GM10248 (cell line): Measurements from ENCODE around the gene SLC25A41.

Experiments used
- CTCF ChIA-PET: fragments of 300-600 bp; sonication (Branson Sonifier 250); formaldehyde crosslinking; extraction: SDS; loops from one replicate; lab custom pipeline; 2021; ENCODE audit warnings: antibody characterized with exemption; lab: Yijun Ruan, JAX
- POLR2A ChIA-PET: fragments of 350-650 bp; sonication (Branson Sonifier 250); formaldehyde crosslinking; extraction: SDS; loops from one replicate; lab custom pipeline; 2020; ENCODE audit warnings: antibody characterized with exemption; lab: Yijun Ruan, JAX
- DNase-seq: peaks from one replicate; pipeline ENCODE4 v3.0.0; 2012; ENCODE audit errors: extremely low spot score
- TF ChIP-seq, protein P1 (sequence below): IDR thresholded peaks from 2 replicates; pipeline ENCODE4 v1.5.1; 2012; ENCODE audit warnings: mild to moderate bottlenecking, low read depth; ENCODE audit errors: extremely low read depth, missing control alignments, control extremely low read depth

Gene SLC25A41

DNA sequence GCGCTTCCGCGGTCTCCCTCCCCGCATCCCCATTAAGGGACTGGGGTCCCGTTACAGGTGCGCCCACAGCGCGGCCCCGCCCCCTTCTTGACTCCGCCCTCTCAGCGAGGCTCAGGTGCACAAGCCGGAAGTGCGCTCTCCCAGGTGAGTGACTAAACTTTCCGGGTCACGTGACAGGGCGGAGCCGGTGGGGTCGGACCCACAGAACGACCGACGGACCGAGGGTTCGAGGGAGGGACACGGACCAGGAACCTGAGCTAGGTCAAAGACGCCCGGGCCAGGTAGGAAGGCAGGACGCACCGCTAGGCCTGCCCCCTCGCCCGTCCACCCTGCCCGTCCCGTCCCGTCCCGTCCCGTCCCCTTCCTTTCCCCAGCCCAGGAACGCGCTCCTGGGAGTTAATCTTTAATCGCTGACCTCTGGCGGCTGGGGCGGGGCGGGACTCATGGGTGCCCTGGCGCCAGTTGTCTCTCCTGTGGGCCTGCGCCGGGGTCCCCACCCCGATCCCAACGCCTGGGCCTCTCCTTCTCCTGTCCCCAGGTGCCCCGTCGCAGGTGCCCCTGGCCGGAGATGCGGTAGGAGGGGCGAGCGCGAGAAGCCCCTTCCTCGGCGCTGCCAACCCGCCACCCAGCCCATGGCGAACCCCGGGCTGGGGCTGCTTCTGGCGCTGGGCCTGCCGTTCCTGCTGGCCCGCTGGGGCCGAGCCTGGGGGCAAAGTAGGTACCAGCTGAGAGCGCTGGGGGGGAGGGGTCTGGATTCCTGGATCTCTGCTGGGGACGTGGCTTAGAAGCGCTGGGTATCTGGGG lies 30.7 kb upstream of the SLC25A41 start, which contains the start of gene CRB3:
Gene CRB3 (plus strand): TSS at position 202 of the 804 bp plus-strand sequence. CDS start 431 bp downstream, at position 633.
- POLR2A ChIA-PET: interaction anchor here (2.0 kb wide), 1 partner anchor 66 kb away, joined by 4 read pairs; the partner anchor contains the start of gene TNFSF9
- CTCF ChIA-PET: interaction anchor here (1.0 kb wide), 1 partner anchor 17 kb away, joined by 4 read pairs; the partner anchor contains the start of gene DENND1C
- no peak for DNase-seq
- TF ChIP-seq, protein P1, sequence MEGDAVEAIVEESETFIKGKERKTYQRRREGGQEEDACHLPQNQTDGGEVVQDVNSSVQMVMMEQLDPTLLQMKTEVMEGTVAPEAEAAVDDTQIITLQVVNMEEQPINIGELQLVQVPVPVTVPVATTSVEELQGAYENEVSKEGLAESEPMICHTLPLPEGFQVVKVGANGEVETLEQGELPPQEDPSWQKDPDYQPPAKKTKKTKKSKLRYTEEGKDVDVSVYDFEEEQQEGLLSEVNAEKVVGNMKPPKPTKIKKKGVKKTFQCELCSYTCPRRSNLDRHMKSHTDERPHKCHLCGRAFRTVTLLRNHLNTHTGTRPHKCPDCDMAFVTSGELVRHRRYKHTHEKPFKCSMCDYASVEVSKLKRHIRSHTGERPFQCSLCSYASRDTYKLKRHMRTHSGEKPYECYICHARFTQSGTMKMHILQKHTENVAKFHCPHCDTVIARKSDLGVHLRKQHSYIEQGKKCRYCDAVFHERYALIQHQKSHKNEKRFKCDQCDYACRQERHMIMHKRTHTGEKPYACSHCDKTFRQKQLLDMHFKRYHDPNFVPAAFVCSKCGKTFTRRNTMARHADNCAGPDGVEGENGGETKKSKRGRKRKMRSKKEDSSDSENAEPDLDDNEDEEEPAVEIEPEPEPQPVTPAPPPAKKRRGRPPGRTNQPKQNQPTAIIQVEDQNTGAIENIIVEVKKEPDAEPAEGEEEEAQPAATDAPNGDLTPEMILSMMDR: no peak

DNA sequence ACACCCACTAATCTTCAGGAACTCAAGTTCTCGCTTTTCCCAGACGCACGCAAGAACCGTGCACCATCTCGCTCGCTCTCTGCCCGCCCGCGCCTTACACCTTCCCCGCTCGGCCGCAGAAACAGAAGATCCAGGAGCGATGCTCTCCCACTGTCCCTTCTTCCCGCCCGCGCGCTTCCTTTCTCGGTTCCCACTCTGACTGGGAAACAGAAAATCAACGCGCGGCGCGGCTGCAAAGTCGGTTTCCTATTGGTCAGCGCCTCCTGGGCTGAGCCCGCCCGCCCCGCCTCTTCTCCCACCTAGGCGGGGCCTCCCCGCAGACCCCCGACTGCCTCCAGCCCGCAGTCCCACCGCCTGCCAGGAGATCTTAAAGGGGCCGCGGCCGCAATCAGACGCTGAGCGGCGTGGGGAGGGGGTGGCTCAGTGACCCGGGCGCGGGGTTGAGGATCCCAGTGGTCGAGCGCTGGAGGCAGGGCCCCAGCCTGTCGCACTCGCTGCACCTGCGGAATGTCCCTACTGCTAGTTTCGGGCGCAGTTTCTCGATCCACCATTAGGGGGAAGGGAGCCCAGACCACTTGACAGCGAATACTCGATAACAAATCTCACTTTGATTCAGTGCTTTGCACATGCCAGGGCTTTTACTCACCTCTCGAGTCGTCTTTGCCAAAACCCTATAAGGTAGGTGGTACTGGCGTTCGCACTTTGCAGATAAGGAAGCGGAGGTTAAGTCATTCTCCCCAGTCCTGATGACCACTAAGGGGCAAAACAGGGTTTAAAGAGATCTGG lies 26.7 kb upstream of the SLC25A41 start:
- CTCF ChIA-PET: interaction anchor here (0.7 to 1.6 kb wide), 3 partner anchors 21 to 30 kb away, joined by 4 to 6 read pairs (median 5); partner anchors contain the start of gene DENND1C
- POLR2A ChIA-PET: interaction anchor here (0.6 kb wide), 1 partner anchor 73 kb away, joined by 3 read pairs; no protein-coding TSS in a partner anchor
- DNase-seq: peak; percentile 96
- TF ChIP-seq, protein P1: peak; percentile 56

DNA sequence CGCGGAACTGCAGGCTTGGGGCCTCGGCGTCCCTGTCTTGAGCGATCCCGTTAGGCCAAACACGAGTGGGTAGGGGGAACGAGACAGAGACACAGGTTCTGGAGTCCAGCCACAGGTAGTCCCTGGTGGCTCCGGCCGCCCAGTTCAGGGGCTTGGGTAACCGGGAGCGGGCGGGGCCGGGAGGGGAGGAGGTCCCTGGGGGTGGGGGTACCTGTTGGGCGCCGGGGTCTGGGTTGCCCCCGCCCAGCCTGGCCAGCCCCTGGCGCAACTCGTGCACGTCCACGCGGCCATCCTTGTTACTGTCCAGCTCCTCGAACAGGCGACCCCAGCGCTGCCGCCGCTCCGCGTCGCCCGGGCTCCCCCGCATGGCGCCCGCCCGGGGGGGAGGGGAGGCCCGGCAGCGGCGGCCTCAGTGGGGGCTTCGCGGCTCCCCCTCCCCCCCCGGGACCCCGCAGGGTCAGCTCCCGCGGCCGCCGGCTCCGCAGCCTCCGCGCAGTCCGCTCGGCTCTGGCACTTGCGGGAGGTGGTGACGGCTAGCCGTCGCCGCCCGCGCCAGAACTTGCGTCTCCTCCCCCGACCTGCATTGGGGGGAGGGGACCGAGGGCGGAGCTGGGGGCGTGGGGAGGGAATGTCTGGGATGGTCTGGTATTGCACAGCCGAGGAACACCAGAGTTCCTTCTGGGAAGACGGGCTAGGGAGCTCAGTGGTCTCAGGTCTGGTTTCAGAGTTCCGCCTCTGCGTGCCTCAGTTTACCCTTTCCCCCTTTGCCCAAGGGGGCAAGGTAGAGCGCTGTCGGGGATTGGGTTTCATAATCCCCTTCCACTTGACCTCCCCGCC lies 25.9 kb upstream of the SLC25A41 start, which contains the start of gene SLC25A23:
Gene SLC25A23 (minus strand): TSS at position 531 of the 837 bp plus-strand sequence. CDS start 164 bp downstream, at position 367.
- ChIA-PET POLR2A (interaction anchor here (0.6 kb wide), 2 partner anchors 73 to 783 kb away, joined by 3 read pairs; no protein-coding TSS in a partner anchor), CTCF (interaction anchor here (0.8 to 1.6 kb wide), 3 partner anchors 13 to 31 kb away, joined by 3 to 6 read pairs (median 5); partner anchors contain the start of gene DENND1C)
- peak; percentile 90 for DNase-seq
- TF ChIP-seq, protein P1: no peak

DNA sequence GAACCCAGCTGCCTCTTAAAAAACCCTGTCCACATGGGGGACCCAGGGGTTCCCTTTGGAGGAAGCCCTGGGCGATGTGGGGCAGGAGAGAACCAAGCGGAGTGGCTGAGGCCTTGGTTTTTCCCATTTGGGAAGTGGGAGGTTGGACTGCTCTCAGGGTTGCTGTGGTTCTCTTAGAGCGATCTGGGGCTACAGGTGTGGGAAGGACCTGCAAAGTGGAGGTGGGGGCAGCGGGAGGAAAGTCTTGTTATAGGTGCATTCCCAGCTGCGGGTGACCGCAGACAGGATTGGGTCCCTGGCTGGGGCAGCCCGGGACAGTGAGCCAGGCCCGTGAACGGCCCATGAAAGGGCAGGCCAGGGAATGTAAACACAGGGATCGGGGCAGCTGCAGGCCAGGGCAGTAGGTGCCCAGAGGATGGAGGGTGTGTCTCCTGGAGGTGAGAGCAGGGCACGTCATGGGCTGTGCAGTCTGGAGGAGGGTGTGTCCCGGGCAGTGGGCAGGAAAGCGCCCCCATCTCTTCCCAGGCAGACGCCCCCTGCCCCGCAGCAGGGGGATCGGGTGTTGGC lies 25.2 kb upstream of the SLC25A41 start:
- POLR2A ChIA-PET: no interaction called here
- no peak for DNase-seq
- CTCF ChIA-PET: interaction anchor here (0.8 to 1.6 kb wide), 5 partner anchors 14 to 405 kb away, joined by 3 to 6 read pairs (median 3); partner anchors contain the start of gene DENND1C
- TF ChIP-seq, protein P1: no peak

DNA sequence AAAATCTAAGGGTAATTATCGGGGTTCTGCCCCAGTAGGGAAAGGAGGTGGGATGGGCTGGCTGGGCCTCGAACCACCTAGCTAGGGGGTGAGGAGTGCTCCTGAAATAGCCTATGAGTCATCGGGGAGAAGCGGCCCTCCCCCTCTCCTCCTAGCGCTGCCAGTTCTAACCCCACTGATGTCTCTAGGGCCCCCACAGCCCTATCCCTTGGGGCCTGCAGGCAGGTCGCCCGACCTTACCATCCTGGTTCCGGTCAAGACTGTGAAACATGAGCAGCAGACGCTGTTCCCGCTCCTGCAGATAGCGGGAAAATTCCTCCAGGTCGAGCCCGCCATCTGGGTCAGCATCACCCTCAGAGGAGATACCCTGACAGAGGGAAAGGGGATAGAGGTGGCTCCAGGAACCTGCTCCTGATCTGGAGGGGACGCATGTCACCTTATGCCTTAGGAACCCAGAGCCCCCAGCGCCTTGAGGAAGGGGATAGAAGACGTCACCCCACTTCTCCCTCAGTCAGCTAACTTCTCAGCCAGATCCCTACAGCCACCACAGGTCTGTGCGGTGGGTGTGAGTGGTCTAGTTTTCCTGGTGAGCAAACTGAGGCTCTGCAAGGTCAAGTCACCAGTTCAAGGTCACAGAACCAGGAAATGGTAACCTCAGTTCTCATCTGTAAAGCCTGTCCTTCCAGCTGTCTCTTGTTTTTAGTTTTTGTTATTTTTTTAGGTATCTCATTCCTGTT lies 24.6 kb upstream of the SLC25A41 start:
- ChIA-PET CTCF (interaction anchor here (0.8 to 1.2 kb wide), 3 partner anchors 24 to 405 kb away, joined by 3 to 6 read pairs (median 3); partner anchors contain the start of gene DENND1C), POLR2A (no interaction called here)
- DNase-seq: peak; percentile 64
- TF ChIP-seq, protein P1: no peak
